Neural progenitor cell (in vitro differentiated cells): Measurements from ENCODE around the gene MATK. TPM values are rescaled to one million over a fixed set of nuclear protein-coding genes. Genes with fewer than 3 reads are reported as not detected.

Experiments used
- DNase-seq: peaks from one replicate; pipeline ENCODE4 v3.0.0-alpha.2; 2016; ENCODE audit warnings: low spot score
- H2AFZ ChIP-seq: fragments of 200-600 bp; sonication (generic); replicated peaks from 2 replicates; pipeline ENCODE4 v1.6.1; 2016; ENCODE audit warnings: antibody characterized with exemption
- H3F3A ChIP-seq: fragments of 200-600 bp; sonication (generic); 2 replicates; pipeline ENCODE4 v1.6.1; 2016; ENCODE audit warnings: antibody characterized with exemption, low read depth
- H3K27ac ChIP-seq: fragments of 200-600 bp; sonication (generic); 2 replicates; pipeline ENCODE4 v1.5.1; 2016; ENCODE audit warnings: mild to moderate bottlenecking
- H3K27me3 ChIP-seq: fragments of 200-600 bp; sonication (generic); 2 replicates; pipeline ENCODE4 v1.6.1; 2016; ENCODE audit warnings: mild to moderate bottlenecking, moderate library complexity
- H3K36me3 ChIP-seq: fragments of 200-600 bp; sonication (generic); 2 replicates; pipeline ENCODE4 v1.5.1; 2016
- H3K4me1 ChIP-seq: fragments of 200-600 bp; sonication (generic); 2 replicates; pipeline ENCODE4 v1.6.1; 2016; ENCODE audit warnings: mixed run types
- H3K4me2 ChIP-seq: fragments of 200-600 bp; sonication (generic); 2 replicates; pipeline ENCODE4 v1.6.1; 2016
- H3K4me3 ChIP-seq: fragments of 200-600 bp; sonication (generic); 2 replicates; pipeline ENCODE4 v1.5.1; 2016
- H3K79me2 ChIP-seq: fragments of 200-600 bp; sonication (generic); 2 replicates; pipeline ENCODE4 v1.6.1; 2016; ENCODE audit warnings: low read depth
- H3K9ac ChIP-seq: fragments of 200-600 bp; sonication (generic); 2 replicates; pipeline ENCODE4 v1.6.1; 2016
- H3K9me3 ChIP-seq: fragments of 200-600 bp; sonication (generic); 2 replicates; pipeline ENCODE4 v1.5.1; 2016; ENCODE audit warnings: low read depth
- H4K20me1 ChIP-seq: fragments of 200-600 bp; sonication (generic); 2 replicates; pipeline ENCODE4 v1.6.1; 2016; ENCODE audit warnings: low read depth
- H3K27ac Mint-ChIP-seq: 3 replicates; pipeline ENCODE4 v1.8.0; 2021; ENCODE audit warnings: mixed read lengths
- H3K27me3 Mint-ChIP-seq: 2 replicates; pipeline ENCODE4 v1.8.0; 2022; ENCODE audit warnings: low read depth, mild to moderate bottlenecking, inconsistent platforms, moderate library complexity, mixed read lengths; ENCODE audit not compliant: insufficient read depth
- H3K36me3 Mint-ChIP-seq: 3 replicates; pipeline ENCODE4 v1.8.0; 2021; ENCODE audit warnings: mixed read lengths
- H3K4me1 Mint-ChIP-seq: 3 replicates; pipeline ENCODE4 v1.8.0; 2021; ENCODE audit warnings: mixed read lengths
- H3K4me3 Mint-ChIP-seq: 3 replicates; pipeline ENCODE4 v1.8.0; 2021; ENCODE audit warnings: mild to moderate bottlenecking, moderate library complexity, mixed read lengths
- H3K9me3 Mint-ChIP-seq: 3 replicates; pipeline ENCODE4 v1.8.0; 2020; ENCODE audit warnings: mixed read lengths
- EZH2 ChIP-seq: fragments of 200-600 bp; sonication (generic); IDR thresholded peaks from 2 replicates; pipeline ENCODE4 v1.6.1; 2017; ENCODE audit warnings: antibody characterized with exemption, mild to moderate bottlenecking, moderate library complexity
- EZH2phosphoT487 ChIP-seq: fragments of 200-600 bp; sonication (generic); IDR thresholded peaks from 2 replicates; pipeline ENCODE4 v1.6.1; 2017; ENCODE audit warnings: antibody characterized with exemption
- total RNA-seq: library from RNA; depleted of rRNA; stranded (reverse); fragments of >200 nt; gene quantifications from 2 replicates; pipeline ENCODE4 v1.2.3, GENCODE V29; 2015; ENCODE audit warnings: low replicate concordance
- TF ChIP-seq, protein P1 (sequence below): fragments of 200-600 bp; sonication (generic); IDR thresholded peaks from 2 replicates; pipeline ENCODE4 v1.5.1; 2017; ENCODE audit warnings: antibody characterized with exemption, mild to moderate bottlenecking

MATK gene, protein sequence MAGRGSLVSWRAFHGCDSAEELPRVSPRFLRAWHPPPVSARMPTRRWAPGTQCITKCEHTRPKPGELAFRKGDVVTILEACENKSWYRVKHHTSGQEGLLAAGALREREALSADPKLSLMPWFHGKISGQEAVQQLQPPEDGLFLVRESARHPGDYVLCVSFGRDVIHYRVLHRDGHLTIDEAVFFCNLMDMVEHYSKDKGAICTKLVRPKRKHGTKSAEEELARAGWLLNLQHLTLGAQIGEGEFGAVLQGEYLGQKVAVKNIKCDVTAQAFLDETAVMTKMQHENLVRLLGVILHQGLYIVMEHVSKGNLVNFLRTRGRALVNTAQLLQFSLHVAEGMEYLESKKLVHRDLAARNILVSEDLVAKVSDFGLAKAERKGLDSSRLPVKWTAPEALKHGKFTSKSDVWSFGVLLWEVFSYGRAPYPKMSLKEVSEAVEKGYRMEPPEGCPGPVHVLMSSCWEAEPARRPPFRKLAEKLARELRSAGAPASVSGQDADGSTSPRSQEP
- total RNA-seq, result 2.4 and 2.8 TPM in 2 replicates

DNA sequence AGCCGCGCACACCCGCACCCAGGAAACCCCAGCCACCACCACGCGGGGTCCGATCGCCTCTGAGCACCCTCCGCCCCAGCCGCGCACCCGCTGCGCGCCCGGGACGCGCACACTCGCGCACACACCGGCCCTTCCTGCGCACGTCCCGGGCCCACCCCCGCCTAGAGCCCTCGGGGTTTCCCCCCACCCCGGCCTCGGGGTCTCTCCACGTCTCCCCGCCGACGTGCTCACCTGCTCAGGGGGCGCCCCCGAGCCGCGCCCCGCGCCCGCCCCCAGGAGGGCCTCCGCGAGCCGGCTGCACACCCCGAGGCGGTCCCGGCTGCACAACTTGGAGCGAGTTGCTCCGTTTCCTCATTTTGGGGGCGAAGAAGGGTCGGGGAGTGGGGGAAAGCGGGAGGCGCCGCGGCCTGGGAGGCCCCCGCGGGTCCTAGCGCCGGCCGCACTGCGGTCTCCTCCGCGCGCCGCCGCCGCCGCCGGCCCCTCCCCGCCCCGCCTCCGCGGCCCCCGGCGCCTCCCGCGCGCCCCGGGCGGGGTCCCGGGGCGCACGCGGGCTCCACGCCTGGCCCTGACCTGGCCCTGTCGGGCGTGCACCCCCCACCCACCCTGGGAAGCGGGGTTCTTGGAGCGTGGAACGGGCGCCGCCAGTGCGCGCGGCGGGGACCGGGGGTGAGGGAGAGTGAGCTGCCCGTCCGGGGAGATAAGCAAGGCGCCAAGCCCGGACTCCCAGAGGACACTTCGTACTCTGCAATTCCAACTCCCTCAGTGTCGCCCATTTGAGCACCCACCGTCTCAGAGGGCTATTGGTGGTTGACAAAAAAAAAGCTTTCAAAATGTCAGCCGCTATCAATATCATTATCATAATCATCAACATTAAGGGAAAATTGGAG, at the start of gene MATK:
MATK (minus strand) TSS at position 444 of the 887 bp plus-strand sequence. CDS start 1,246 bp downstream, outside the sequence.
- H3K4me1 Mint-ChIP-seq, result peaks cover 3% of the 10 kb centered on the region
- peaks cover 6% of the 10 kb centered on the region for H3K4me1 ChIP-seq
- no peak within 1 kb of the TSS for H3K27ac Mint-ChIP-seq
- no peaks in the 10 kb centered on the region for H3K9me3 ChIP-seq
- peaks cover 8% of the 10 kb centered on the region for H3F3A ChIP-seq
- no peaks in the 10 kb centered on the region for H3K36me3 Mint-ChIP-seq
- H2AFZ ChIP-seq, result peak within 1 kb of the TSS; percentile 100
- H3K4me3 ChIP-seq, result peak within 1 kb of the TSS; percentile 88
- H3K9me3 Mint-ChIP-seq, result peaks cover 15% of the 10 kb centered on the region
- peaks cover 6% of the 10 kb centered on the region for H4K20me1 ChIP-seq
- H3K36me3 ChIP-seq, result no peaks in the 10 kb centered on the region
- peak within 1 kb of the TSS; percentile 92 for H3K4me2 ChIP-seq
- H3K27me3 Mint-ChIP-seq, result peaks cover 50% of the 10 kb centered on the region
- H3K4me3 Mint-ChIP-seq, result peak within 1 kb of the TSS; percentile 78
- peak; percentile 58 for DNase-seq
- no peaks in the 10 kb centered on the region for H3K79me2 ChIP-seq
- H3K27ac ChIP-seq, result no peak within 1 kb of the TSS
- H3K27me3 ChIP-seq, result peaks cover 68% of the 10 kb centered on the region
- TF ChIP-seq, protein P1, sequence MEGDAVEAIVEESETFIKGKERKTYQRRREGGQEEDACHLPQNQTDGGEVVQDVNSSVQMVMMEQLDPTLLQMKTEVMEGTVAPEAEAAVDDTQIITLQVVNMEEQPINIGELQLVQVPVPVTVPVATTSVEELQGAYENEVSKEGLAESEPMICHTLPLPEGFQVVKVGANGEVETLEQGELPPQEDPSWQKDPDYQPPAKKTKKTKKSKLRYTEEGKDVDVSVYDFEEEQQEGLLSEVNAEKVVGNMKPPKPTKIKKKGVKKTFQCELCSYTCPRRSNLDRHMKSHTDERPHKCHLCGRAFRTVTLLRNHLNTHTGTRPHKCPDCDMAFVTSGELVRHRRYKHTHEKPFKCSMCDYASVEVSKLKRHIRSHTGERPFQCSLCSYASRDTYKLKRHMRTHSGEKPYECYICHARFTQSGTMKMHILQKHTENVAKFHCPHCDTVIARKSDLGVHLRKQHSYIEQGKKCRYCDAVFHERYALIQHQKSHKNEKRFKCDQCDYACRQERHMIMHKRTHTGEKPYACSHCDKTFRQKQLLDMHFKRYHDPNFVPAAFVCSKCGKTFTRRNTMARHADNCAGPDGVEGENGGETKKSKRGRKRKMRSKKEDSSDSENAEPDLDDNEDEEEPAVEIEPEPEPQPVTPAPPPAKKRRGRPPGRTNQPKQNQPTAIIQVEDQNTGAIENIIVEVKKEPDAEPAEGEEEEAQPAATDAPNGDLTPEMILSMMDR, result no peak
- TF ChIP-seq EZH2phosphoT487 (peak; percentile 38), EZH2 (peak; percentile 72)
- no peak within 1 kb of the TSS for H3K9ac ChIP-seq

DNA sequence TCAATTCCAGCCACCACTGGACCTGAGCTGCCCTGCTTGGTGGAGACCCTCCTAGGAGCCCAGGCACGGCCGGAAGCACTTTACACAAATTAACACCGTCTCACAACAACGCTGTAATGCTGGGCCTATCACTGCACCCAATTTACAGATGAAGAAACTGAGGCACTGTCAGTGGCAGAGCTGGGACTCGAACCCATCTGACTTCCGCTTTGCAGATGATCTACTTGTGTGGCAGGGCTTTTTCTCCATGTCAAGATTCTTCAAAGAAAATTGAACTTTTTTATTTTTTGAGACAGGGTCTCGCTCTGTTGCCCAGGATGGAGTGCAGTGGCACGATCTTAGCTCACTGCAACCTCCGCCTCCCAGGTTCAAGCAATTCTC, 48.9 kb upstream of the MATK start:
- no peak for TF ChIP-seq EZH2phosphoT487
- TF ChIP-seq, protein P1, result no peak
- no peak for TF ChIP-seq EZH2
- Histone ChIP-seq H3K9ac (no peak overlapping the region), H3K4me2 (no peak overlapping the region), H3K9me3 (no peaks in the 10 kb centered on the region), H3K27me3 (no peaks in the 10 kb centered on the region), H3K4me1 (no peaks in the 10 kb centered on the region), H3K4me3 (no peak overlapping the region), H3F3A (peaks cover 8% of the 10 kb centered on the region), H3K27ac (no peak overlapping the region), H3K36me3 (no peaks in the 10 kb centered on the region), H4K20me1 (no peaks in the 10 kb centered on the region), H3K79me2 (no peaks in the 10 kb centered on the region), H2AFZ (no peak overlapping the region)
- Mint-ChIP-seq H3K9me3 (peaks cover 9% of the 10 kb centered on the region), H3K4me1 (peaks cover 18% of the 10 kb centered on the region), H3K27me3 (peaks cover 7% of the 10 kb centered on the region), H3K27ac (no peak overlapping the region), H3K36me3 (no peaks in the 10 kb centered on the region), H3K4me3 (no peak overlapping the region)
- no peak for DNase-seq

DNA sequence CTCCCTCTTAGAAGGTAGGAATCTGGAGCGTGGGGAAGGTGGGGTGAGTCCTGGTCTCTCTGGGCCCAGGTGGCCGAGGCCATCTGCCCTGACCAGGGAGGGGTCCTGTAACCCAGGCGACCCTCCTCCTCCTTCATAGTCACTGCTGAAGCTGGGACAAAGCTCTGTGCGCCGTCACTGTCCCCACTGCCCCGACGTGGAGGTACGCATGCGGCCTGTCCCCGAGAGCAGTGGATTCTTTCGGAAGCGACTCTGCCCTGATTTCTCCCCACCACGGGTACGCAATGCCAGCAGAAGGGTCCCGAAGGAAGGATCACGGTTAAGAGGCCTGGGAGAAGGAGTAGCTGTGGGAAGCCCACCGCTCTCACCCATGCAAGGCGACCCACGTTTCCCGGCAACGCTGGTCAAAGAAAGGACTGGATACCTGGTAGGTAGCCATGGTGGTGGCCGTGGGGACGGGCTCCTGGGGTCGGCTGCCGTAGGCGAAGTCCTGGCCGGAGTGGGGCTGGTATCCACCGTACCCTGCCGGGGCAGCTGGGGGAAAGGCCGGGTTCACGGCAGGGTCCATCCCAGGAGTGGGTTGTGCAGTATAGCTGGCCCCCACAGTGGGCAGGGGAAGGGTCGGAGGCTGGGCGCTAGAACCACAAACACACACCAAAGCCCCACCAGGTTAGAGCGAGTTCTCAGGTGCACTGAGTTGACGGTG, 48.3 kb upstream of the MATK start:
- no peak overlapping the region for H3K4me2 ChIP-seq
- Mint-ChIP-seq H3K4me3 (no peak overlapping the region), H3K4me1 (peaks cover 12% of the 10 kb centered on the region), H3K27ac (no peak overlapping the region), H3K27me3 (peaks cover 6% of the 10 kb centered on the region), H3K36me3 (no peaks in the 10 kb centered on the region), H3K9me3 (peaks cover 9% of the 10 kb centered on the region)
- H3K9ac ChIP-seq, result no peak overlapping the region
- H3K9me3 ChIP-seq, result no peaks in the 10 kb centered on the region
- peaks cover 8% of the 10 kb centered on the region for H3F3A ChIP-seq
- no peak for DNase-seq
- H3K4me1 ChIP-seq, result no peaks in the 10 kb centered on the region
- no peaks in the 10 kb centered on the region for H3K79me2 ChIP-seq
- H3K27ac ChIP-seq, result no peak overlapping the region
- H3K27me3 ChIP-seq, result no peaks in the 10 kb centered on the region
- TF ChIP-seq EZH2 (no peak), EZH2phosphoT487 (no peak)
- TF ChIP-seq, protein P1, result no peak
- H3K4me3 ChIP-seq, result no peak overlapping the region
- H4K20me1 ChIP-seq, result no peaks in the 10 kb centered on the region
- no peaks in the 10 kb centered on the region for H3K36me3 ChIP-seq
- H2AFZ ChIP-seq, result no peak overlapping the region
